GM21723 (cell line): ENCODE results near the gene ARHGAP24.

Source experiments
- ATAC-seq: cut with Tn5 transposase; IDR thresholded peaks from one replicate; pipeline ENCODE4 v1.9.1; 2021; ENCODE audit warnings: mild to moderate bottlenecking, moderate library complexity; ENCODE audit not compliant: unreplicated experiment

ARHGAP24 gene

DNA sequence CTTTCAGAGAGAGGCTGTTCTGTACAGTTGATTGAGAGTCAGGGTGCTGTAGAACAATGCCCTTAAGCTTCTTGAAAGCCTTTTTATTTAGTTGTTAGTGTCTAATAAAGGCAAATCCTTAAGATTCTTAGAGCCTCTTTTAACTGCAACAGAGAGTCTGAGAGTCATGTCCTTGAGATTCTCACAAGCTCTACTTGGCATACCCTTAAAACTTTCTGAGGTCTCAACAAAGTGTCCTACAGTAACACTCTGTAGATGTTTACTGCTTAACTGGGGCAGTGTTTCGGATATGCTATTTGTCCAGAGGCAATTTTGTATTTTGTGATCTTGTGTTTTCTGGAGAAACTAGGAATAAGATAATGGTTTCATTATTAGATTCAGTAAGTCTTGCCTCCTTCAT is 209.7 kb downstream of the ARHGAP24 start:
- ATAC-seq, result no peak

DNA sequence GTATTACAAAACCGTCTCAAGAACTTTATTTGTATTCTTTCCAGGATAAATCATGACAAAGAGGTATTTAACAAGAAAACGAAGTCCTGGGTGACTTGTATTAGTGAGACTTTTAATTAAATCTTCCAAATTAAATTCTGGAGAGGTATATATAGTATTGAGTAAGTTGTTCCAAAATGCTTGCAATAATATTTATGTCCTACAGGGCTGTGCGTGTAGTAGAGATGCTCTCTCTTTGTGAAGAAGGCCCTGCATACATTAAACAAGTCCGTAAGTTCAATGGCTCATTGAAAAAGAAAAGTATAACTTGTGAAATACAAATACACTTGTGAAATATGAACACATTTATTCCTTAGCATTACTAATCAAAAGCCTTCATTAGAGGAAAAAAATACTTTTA is 211.4 kb downstream of the ARHGAP24 start:
- ATAC-seq, result no peak

DNA sequence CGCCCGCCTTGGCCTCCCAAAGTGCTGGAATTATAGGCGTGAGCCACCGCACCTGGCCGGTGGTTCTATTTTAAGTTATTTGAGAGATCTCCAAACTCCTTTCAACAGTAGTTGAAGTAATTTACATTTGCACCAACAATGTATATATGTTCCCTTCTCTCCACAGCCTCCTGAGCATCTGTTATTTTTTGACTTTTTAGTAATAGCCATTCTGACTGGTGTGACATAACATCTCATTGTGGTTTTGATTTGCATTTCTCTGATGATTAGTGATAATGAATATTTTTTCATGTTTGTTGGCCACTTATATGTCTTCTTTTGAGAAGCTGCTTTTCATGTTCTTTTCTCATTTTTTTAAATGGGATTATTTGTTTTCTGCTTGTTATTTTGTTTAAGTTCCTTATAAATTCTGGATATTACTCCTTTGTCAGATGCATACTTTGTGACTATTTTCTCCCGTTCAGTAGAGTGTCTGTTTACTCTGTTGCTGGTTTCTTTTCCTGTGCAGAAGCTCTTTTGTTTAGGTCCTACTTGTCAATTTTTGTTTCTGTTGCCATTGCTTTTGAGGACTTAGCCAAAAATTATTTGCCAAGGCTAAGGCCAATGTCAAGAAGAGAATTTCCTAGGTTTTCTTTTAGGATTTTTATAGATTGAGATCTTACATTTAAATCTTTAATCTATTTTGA is 213.2 kb downstream of the ARHGAP24 start:
- no peak for ATAC-seq

DNA sequence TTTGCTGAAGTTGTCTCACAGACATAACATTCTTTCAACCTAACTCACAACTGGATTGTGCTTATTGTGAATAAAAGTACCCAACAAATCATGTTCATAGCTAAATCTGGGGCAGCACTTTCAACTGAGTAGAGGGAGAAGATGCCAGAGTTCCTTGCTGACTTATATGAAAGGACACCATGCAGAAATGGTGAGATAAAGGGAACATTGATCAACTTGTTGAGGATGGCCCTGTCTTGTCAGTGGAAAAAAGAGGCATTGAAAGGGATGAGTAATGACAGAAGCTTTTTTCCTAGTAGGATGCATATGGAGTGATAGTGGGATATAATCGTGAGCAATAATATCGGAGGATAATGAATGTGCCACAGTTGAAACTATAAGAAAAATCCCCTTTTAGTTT is 221.7 kb downstream of the ARHGAP24 start:
- no peak for ATAC-seq

DNA sequence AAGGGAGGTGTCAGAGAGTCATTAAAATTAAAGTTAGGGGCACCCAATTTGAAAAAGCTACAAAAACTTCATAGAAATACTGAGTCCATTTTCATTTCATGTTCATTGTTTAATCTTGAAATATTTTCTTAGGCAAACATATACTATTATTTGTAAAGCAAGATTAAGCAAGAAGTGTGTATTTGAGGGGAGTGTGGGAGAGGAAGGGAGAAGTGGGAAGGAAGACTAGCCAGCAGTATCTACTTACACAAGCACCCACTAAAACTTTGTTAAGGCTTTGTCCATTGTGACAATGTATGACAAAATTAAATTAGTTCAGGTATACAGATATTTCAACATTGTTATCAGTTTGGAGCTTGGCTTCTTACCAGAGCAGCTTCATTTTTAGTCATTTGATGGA is 222.9 kb downstream of the ARHGAP24 start:
- ATAC-seq, result no peak

DNA sequence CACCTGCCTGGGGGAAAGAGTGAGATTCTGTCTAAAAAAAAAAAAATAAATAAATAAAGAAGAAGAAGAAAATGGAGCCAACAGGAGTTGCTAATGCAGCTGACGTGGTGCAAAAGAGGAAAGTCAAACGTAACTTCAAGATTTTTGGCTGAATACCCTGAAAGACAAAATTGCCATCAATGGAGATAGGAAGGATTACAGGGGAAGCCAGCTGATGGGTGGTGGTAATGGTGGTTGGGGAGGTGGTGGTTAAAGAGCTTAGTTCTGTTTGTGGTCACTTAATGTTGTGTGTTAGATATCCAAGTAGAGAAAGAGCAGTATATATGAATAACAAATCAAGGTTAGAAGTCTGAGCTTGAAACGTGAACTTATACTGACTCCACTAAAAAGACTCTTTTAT is 225.4 kb downstream of the ARHGAP24 start:
- no peak for ATAC-seq

DNA sequence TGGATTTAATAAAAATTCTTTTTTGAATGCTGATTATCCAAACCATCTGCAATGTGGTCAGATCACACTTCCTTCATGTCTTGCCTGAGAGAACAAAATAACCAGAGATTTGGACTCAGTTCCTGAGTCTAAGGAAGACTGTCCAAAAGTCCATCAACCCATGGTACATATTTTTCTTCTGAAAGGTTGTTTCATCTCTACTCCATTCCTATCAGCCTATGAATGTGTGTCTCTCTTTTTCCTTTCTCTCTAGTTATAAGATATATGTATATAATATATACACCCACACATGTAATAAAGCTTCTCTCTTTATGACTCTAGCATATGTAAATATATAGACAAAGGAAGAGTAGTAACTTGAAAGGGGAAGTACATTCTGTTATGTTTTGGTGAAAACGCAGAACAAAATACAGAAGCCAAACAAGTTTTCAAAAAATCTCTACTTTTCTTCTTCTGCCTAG is 226.9 kb downstream of the ARHGAP24 start:
- peak; percentile 100 for ATAC-seq

DNA sequence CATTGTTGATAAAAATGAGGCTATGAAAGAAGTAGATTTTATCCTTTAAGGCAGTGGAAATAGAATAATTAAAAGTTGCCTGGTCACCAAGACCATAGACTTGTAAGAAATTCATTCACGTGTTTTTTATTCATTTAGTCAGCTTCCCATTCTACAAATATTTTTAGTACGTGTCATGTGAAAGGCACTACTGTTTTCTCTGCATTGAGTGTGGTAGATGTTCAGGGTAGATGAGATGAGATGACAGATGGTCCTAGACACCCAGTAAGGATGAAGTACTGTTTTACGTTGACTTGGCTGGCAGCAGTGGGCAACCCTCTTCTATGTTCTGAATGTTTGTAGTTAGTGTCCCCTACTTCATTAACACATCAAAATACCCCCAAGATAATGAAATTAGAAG is 228.1 kb downstream of the ARHGAP24 start:
- ATAC-seq, result no peak

DNA sequence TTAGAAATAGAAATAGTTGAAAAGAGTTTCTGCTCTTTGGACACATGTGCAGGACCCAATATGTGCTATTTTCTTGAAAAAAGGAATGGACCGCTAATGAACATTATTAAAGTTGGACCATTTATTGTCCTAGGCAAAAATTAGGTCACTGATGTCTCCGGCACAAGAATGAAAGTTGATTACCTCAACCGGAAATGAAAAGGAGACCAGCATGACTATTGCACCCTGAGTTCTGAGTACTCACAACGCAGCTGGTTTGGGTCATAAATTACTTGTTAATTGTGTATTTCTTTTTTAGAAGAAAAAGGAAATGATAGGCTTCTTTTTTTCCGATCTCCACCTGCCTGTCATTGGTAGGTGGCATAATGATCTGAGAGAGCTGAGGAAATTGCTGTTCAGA is 232.7 kb downstream of the ARHGAP24 start:
- peak; percentile 80 for ATAC-seq

DNA sequence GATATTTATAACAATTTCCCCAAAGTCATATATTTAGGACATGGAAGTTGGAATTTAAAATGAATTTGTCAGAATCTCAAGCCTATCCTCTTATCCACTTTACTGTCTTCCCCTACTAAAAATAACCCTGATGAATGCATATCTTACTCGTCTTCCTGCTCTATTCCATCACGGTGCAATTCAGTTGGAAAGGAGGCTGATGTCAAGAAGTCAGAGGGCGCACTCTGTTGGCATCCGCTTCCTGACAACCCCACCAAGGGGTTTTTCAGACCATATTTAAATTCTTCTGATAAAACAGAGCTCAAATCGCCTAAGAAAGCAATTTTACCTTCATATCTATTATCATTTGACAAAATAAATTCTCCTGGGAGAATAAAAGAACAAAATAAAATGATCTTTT is 233.5 kb downstream of the ARHGAP24 start:
- no peak for ATAC-seq

DNA sequence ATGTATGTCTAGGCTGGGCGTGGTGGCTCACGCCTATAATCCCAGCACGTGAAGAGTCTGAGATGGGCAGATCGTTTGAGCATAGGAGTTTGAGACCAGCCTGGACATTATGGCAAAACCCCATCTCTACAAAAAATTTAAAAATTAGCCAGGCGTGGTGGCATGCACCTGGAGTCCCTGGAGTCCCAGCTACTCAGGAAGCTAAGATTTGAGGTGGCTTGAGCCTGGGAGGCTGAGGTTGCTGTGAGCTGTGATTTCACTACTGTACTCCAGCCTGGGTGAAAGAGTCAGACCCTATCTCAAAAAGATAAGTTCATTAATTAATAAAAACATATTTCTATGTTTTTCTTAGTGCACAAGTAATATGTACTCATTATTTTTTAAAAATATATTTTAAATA is 238.1 kb downstream of the ARHGAP24 start:
- ATAC-seq, result no peak

DNA sequence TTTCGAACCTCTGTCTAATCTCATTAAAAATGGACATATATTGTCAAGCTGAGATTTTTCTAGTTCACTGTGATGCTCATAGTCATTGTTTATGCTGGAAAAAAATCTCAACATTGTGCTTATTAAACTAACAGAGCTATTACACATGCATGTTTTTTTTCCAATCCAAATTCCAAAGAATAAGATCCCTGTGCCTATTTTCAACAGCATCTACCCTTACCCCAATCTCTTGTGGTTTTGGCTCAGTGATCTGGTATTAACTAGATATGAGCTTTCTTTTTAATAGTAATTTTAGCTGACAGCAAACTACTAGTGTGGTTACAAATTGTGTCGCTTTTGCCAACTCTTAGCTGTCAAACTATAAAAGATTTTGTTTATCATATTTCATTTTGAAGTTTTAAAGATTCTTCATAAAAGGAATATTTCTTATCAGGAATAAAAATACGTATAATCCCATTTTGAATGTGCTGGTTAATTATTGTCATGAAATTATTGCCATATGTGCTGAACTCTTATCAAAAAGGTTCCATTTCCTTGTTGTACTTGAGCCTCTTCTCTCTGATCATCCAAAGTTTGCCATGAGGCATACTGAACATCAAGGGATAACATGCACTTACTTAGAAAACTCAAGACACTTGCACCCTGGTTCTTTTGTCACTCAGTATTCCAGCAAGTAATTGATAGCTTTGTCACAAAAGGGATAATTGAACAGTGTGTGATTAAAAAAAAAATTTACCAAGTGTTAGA is 241.2 kb downstream of the ARHGAP24 start:
- no peak for ATAC-seq

DNA sequence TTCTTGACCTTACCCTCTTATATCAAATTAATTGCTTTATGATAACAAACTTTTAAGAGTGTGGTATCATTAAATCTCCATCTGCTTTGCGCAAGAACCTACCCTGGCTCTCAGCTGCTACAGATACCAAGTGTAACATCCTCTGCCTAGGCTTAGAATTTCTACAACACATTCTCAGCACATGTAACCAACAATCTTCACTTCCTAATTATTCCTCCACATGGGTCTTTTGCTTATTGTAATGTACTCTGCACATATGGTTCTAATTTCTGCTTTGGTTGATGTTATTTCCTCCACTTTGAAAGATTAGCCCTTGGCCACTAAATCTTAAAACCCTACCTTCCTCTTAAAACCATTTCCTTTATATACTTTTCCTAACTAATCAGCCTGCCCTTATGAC is 242.4 kb downstream of the ARHGAP24 start:
- ATAC-seq, result no peak

DNA sequence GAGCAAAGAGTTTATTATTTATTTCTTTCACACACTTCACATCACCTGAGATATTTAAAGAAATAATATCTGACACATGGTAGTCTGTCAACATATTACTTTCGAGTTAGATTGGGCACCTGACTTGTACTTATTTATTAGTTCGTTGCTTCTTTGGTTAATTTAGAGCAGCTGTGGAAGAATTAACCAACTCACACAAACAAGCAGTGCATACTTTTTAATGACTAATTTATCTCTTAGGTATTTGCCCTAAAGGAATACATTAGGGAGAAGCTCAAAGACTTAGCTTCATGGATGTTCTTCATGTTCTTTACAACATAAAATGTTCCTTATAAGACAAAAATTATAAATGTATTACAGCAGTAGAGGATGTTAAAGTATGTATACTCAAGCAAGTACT is 242.9 kb downstream of the ARHGAP24 start:
- ATAC-seq, result no peak

DNA sequence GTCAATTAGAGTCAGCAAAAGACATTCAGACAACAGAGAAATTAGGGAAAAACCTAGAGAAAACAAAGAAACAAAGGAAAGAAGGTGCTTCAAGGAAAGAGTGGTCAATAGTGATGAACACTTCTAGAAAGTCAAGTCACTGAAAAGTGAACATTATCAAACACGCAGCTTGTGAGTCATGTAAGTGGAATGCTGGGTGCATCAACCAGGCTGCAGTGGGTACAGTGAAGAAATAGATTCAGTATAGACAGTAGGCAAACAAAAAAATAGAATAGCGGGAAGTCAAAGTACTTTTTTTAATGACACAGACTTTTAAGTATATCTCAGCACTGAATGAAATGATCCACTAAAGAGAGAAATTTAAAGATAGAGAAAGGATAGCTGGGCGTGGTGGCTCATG is 245.8 kb downstream of the ARHGAP24 start:
- no peak for ATAC-seq

DNA sequence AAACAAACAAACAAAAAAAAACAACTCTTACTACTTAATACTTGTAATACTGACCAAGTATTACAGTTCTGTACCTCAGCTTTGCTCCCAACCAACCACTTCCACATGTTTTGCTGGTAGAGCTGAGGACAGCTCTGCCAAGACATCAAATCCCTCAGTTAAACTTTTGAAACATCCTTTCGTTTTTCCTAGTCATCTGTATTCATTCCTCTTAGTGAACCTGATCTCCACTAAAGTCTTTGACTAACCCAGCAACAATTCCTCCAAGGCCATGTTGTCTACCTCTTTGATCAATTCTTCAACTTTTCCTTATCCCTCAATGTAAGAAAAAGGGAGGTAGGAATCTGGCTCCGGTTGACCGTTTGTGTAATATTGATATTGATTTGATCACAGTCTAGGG is 247.5 kb downstream of the ARHGAP24 start:
- no peak for ATAC-seq

DNA sequence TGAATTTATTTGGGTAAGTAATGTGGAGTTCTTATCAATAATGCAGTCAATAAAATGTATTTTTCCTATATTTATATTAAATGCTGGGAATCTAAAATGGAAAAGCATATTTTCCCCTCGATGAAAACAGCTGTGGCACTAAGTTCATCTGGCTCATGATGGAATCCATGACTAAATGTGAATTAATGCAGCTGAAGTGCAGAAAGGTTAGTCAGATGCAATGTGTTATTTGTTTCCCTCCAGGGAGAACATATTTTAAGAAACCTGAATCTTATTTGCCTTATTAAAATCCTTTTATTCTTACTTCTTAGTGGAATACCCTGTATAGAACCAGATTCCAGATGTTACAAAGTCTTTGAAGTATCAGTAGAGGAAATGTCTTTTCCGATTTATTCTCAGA is 247.9 kb downstream of the ARHGAP24 start:
- ATAC-seq, result no peak

DNA sequence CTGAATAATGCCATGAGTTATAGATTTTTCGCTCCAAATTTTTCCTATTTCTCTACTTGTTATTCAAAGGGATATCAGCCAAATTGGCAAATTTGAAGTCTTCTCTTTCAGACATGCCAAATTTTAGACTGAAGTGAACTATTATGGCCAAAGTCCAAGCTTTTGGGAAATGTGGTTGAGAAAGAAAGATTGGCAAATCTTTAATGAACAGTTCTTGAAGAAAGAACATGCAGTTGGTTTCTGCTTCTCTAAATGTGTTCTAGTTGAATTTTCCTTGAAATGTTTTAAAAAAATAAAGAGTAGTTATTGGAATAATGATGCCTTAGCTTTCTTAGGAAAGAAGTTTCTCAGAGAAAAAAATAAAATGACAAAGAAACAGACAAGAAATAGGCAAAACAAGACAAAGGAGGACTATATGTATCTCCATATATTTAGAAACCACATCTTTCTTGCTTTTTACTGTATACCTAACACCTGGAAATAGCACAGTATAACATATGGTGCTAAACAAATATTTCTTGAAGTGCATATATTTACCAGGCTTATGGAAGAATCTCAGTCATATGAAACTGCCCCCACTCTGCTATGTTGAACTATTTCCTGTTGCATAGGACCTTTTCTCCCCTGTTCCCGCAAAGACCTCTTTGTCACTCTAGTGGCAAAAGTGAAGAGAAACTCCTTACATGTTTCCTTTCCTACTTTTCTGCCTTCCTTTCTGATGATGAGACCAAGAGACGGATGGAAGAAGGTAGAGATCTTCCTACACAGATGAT is 250.0 kb downstream of the ARHGAP24 start:
- peak; percentile 52 for ATAC-seq

DNA sequence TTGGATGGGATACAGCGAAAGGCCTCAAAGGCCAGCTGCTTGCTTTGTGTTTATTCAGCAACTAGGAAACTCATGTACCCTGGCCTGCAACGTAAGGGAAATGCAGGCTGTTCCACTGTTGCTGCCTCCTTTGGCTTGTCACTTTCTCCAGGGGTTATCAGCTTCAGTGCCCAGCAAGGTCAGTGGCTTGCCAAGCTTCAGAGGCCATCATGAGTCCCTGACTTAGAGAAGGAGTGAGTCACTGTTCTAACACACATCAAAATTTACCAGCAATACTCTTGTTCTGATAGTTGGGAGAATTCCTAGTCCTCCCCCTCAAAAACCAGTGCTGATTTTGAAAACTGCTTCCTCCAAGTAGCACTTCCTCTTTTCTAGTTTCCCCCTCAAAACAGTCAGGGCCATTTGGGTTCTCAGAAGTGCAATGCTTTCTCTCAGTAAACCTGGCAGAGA is 250.8 kb downstream of the ARHGAP24 start:
- ATAC-seq, result peak; percentile 89

DNA sequence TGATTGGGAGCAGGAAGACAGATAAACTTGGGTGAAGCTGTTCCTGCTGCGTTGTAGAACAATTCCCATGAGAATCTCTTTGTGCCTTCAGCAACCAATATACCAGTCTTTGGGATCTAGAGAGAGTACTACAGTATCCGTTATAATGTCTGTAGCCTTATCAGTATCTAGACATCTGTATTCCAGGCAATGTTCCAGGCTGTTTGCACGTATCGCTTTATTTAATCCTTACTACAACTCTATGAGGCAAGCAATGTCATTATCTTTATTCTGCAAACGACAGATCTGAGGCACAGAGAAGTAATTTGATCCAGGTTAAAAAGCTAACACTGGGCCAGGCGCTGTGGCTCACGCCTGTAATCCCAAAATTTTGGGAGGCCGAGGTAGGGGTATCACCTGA is 251.6 kb downstream of the ARHGAP24 start:
- no peak for ATAC-seq

DNA sequence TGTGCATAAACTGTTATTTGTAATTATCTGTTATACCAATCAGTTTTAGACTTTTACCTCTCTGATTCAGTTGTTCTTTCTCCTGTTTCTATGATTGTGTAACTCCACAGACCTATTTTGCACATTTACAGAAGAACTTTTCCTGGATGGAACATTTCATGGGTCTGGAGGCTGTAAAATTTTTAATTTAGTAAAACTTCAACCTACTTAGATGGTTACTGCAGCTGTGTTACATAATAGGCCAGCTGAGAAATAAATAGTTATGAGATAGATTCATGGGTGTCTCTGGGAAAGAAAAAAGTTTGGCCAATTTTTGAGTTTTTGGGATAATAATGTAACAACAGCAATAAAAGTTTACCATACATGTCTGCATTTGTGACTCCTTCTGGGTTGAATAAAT is 253.5 kb downstream of the ARHGAP24 start:
- no peak for ATAC-seq

DNA sequence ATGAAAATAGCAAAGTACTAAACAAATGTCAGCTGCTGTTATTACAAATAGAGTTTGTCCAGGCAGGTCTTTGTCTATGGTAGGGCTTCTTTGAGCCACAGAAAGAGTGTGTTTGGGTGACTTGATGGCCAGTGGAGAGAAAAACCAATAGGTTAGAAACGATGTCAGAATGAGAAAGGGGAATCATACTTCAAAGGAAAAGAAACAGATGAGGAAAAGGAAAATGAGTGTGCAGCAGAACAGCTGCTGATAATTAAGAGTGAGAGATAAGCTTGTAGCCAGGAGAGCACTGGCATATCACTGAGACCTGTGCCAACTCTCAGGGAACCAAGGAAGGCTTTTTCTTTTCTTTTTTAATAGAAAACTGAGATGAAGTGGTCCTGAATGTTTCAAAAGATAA is 257.2 kb downstream of the ARHGAP24 start:
- ATAC-seq, result no peak
